Measurements from ENCODE around the gene PISD.

GRCh38 chr22:31653944-31654343 lies 8.1 kb downstream of the PISD start:
- TF ChIP-seq PATZ1 (CRISPR knock-in tag; IDR thresholded peaks at IDR 0.05; ENCODE audit: borderline replicate concordance), result no peak
- TF ChIP-seq TCF4 (CRISPR knock-in tag; IDR thresholded peaks at IDR 0.05; ENCODE audit: borderline replicate concordance), result no peak
- TF ChIP-seq CREB5 (CRISPR knock-in tag; IDR thresholded peaks at IDR 0.05; ENCODE audit: low read depth), result no peak
- no peak for TF ChIP-seq ZFP30 (CRISPR knock-in tag; IDR thresholded peaks at IDR 0.05)
- TF ChIP-seq RARB (CRISPR knock-in tag; IDR thresholded peaks at IDR 0.05), result no peak
- TF ChIP-seq ZFP3 (CRISPR knock-in tag; IDR thresholded peaks at IDR 0.05), result no peak
- TF ChIP-seq CSRNP3 (CRISPR knock-in tag; IDR thresholded peaks at IDR 0.05), result no peak
- TF ChIP-seq ESRRG (CRISPR knock-in tag; IDR thresholded peaks at IDR 0.05), result no peak

Measured in SK-N-SH treated with all-trans-retinoic acid at 6 μM for 48 hours (cell line).